ENCODE data around the gene TSPEAR.

- TF ChIP-seq ZNF277 (CRISPR knock-in tag; IDR thresholded peaks at IDR 0.05; ENCODE audit: borderline replicate concordance) (no peak), CTCF (IDR thresholded peaks at IDR 0.05 in 2 of 3, conservative IDR thresholded peaks at IDR 0.05 in 1 of 3; ENCODE audit: insufficient read depth in 2 of 3, low read depth in 1 of 3, low read length in 3 of 3) (no peak), ZFX (CRISPR knock-in tag; IDR thresholded peaks at IDR 0.05) (no peak), YY1 (IDR thresholded peaks at IDR 0.05; ENCODE audit: borderline replicate concordance in 1 of 3, control insufficient read depth in 1 of 3, extremely low read depth in 1 of 3, insufficient read depth in 3 of 3, insufficient read length in 1 of 3, insufficient replicate concordance in 2 of 3, low read depth in 1 of 3, low read length in 2 of 3) (no peak), GTF2B (IDR thresholded peaks at IDR 0.05; ENCODE audit: extremely low read depth, insufficient read length) (no peak), ARID3B (CRISPR knock-in tag; IDR thresholded peaks at IDR 0.05; ENCODE audit: borderline replicate concordance) (no peak), POLR2AphosphoS5 (IDR thresholded peaks at IDR 0.05; ENCODE audit: control insufficient read depth, insufficient read depth, low read depth, low read length) (no peak), MAX (CRISPR knock-in tag; IDR thresholded peaks at IDR 0.05) (no peak), TAF1 (IDR thresholded peaks at IDR 0.05; ENCODE audit: control insufficient read depth, extremely low read depth, insufficient read depth, low read length, severe bottlenecking) (no peak)
These were observed 46.7 kb downstream of the TSPEAR start for GRCh38 chr21:44664691-44665090.
